Uterus (tissue), 2 donors: Measurements from ENCODE around the gene LPGAT1.

Source experiments
- POLR2A ChIP-seq, 2 donors: fragments of 450-650 bp; IDR thresholded peaks; one replicate each; pipeline ENCODE4 v1.6.1; 2016; ENCODE audit warnings: antibody characterized with exemption in 2 of 2, mild to moderate bottlenecking in 1 of 2, moderate library complexity in 1 of 2
- TF ChIP-seq, protein P1 (sequence below), 4 experiments: fragments of 200-600 bp in 2 of 4; fragments of 450-650 bp in 2 of 4; sonication (generic) in 2 of 4; IDR thresholded peaks; one replicate each; pipeline ENCODE4 v1.5.1; 2016 to 2019; ENCODE audit warnings: antibody characterized with exemption in 4 of 4, mild to moderate bottlenecking in 2 of 4, moderate library complexity in 1 of 4

- no peak for TF ChIP-seq POLR2A (IDR thresholded peaks at IDR 0.05)
- TF ChIP-seq, protein P1, sequence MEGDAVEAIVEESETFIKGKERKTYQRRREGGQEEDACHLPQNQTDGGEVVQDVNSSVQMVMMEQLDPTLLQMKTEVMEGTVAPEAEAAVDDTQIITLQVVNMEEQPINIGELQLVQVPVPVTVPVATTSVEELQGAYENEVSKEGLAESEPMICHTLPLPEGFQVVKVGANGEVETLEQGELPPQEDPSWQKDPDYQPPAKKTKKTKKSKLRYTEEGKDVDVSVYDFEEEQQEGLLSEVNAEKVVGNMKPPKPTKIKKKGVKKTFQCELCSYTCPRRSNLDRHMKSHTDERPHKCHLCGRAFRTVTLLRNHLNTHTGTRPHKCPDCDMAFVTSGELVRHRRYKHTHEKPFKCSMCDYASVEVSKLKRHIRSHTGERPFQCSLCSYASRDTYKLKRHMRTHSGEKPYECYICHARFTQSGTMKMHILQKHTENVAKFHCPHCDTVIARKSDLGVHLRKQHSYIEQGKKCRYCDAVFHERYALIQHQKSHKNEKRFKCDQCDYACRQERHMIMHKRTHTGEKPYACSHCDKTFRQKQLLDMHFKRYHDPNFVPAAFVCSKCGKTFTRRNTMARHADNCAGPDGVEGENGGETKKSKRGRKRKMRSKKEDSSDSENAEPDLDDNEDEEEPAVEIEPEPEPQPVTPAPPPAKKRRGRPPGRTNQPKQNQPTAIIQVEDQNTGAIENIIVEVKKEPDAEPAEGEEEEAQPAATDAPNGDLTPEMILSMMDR (IDR thresholded peaks at IDR 0.05): no peak
Observed at GRCh38 chr1:211843018-211843417, 12.5 kb upstream of the LPGAT1 start.
